Inferior parietal cortex (tissue), 1 donor: ENCODE results near the gene TM2D1.
A peak's percentile ranks its signal among the peaks of the same experiment; 100 is the strongest.
"Not testable (repeated sequence)": the region's sequence is repeated elsewhere in the genome, so short reads cannot be mapped to it uniquely, and the experiment has no call there.

Source experiments
- DNase-seq: peaks from one replicate; pipeline ENCODE4 v3.0.0-alpha.2; 2016; ENCODE audit errors: extremely low spot score

The TM2D1 gene

DNA sequence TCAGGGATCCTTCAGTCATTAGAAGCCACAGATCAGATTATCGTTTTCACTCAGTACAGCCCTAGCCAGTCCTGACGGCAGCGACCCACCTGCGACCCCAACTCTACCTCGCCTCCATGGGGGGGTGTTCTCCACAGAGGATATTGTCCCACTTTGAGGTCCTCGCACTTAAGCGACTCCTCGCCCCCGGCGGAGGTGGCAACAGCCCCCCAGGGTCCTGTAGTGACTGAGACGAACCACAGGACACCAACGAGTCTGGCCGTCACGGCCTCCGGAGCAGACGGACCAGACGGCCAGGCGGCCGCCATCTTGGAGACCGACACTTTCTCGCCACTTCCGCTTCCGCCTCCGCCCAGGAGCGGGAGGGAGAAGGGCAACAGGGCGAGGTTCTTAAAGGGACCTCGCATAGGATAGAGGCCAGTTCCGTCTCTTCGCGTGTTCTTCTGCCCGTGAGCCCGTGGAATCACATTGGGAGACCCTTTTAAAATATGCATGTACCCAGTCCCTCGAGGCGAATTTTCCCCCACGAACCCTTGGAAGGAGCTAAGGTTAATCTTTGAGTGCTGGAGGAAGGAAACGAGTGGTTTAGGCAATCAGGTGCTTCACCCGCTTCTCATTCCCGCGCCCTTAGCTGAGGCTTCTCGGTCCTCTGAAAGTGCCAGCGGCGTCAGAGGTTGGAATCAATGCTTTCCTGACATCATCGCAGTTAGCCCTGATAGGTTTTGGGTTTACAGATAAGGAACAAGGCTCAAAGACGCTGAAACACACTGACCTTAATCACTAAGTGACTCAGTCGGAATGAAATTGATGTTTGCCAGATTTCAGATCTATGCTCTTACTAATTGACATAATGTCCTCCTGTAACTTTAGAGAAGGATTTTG, at the start of gene TM2D1:
TM2D1 (minus strand) TSS at position 329 of the 882 bp plus-strand sequence; CDS start at position 308, 21 bp downstream.
- peak; percentile 96 for DNase-seq

DNA sequence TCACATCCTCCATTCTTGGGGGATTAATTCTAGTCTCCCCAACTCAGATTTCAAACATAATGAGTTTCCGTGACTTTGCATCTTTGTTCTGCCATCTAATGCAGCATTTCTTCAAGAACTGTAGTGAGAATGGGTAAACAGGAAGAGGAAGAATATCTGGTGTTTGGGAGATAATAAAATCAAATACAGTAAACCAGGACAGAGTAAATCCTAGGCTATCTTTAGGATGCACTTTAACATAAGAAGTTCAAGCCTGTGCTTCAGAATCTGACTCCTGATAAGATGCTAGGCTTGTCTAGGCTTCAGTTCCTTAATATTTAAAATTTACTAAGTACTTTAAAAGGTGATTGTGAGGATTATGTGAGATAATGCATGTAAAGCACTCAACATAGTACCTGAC, 45.2 kb upstream of the TM2D1 start:
- no peak for DNase-seq

DNA sequence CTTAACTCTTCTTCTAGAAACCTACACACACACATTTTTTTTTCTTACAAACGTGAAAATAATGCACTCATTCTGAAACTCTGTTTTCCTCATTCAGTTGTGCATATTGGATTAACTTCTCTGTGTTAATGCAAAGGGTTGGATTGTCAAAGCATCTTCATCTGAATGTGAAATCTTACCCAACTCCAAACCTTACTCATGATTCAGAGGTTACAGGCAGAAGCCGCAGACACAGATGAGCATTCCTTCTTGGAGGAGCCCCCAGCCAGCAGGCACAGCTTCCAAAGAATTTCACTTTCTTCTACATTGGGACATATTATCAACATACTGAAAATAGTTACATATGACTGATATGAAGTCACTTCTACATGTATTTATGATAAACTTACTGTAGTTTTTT, 33.0 kb upstream of the TM2D1 start:
- DNase-seq, result no peak

DNA sequence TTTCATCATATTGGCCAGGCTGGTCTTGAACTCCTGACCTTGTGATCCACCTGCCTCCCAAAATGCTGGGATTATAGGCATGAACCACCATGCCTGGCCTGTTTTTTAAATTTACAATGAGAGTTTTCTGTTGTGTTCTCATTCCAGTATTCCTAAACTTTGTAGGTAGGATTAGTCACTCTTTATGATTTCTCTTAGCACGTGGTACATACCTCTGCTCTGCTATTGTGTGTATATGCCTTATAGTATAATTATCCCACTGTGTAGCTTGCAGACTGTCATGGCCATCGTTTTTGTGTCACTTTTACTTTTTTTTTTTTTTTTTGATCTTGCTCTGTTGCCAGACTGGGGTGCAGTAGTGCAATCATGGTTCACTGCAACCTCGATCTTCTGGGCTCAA, 31.8 kb upstream of the TM2D1 start:
- DNase-seq, result no peak

DNA sequence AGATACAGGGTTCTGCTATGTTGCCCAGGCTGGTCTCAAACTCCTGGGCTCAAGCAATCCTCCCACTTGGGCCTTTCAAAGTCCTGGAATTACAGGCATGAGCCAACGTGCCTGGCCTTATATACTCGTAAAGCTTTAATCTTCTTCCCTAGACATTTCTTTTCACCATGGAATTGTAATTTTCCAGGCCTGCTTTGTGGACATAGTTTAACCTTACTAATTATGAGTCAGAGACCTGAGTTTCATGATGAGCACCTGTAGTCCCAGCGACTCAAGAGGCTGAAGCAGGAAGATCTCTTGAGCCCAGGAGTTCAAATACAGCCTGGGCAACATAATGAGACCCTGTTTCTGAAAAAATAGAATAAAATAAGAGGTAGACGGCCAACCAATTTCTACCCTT, 29.6 kb upstream of the TM2D1 start:
- DNase-seq, result no peak

DNA sequence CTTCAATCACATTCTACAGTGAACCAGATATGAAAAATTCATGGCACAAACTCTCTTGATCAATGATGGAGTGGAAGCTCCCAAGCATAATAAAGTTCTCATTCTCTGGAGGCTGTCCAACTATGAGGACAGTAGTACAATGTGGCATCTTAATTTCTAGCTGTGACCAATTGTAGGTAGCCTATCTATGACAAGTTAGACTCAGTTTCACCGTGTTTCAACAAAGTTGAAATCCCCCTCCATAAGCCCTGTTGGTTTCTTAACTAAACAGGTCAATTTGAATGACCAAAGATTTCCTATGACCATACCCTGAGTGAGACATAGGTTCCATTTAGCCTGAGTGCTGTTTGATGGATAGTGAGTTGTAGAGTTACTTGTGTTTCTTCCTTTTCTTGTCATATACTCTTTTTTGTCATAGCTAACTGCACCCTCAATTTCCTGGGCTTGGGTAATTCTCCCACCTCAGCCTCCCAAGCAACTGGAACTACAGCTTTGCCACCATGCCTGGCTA, 29.1 kb upstream of the TM2D1 start:
- DNase-seq, result no peak

DNA sequence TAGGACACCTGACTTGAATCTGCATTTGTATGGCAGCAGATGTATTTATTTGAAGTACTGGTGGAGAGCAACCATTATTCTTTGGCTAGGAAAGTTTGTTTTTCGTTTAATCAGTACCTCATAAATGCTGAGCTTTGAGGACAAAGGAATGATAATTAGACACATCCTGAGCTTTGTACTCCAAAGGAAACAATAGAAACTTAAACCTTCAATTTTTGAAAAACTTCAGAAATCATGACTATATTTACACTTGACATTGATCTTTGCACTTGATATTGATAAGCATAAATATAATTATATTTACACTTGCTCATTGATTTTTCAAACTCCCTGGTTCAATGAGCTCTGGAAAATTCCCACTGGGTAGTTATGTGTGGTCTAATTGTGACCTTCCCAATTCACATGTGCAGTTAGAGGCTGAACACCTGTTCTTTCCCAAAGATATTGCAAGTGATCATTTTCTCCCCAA, 28.0 kb upstream of the TM2D1 start:
- DNase-seq, result no peak

DNA sequence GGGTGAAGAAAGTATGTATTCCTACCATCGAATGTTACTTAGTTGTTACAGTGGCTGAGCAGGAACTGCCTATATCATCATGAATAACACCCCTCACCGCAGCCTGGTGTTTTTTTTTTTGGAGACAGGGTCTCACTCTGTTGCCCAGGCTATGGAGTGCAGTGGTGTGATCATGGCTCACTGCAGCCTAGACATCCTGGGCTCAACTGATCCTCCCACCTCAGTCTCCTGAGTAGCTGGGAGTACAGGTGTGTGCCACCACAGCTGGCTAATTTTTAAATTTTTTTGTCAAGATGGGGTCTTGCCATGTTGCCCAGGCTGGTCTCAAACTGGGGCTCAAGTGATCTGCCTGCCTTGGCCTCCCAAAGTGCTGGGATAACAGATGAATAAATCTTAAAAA, 24.6 kb upstream of the TM2D1 start:
- DNase-seq, result no peak

DNA sequence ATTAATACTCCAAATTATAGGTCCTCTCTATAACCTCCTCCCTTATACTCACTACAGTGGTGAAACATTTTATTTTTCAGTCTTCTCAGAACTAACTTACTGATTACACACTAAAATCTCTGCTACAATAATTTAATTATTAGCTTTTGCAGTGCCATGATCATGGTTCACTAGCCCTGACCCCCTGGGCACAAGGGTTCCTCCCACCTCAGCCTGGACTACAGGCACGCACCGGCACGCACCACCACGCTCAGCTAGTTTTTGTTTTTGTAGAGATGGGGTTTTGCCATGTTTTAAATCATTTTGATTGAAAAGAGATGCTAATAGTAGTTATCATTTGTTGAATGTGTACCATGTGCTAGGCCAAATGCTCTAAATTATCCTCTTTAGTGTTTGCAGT, 23.6 kb upstream of the TM2D1 start:
- DNase-seq, result no peak

DNA sequence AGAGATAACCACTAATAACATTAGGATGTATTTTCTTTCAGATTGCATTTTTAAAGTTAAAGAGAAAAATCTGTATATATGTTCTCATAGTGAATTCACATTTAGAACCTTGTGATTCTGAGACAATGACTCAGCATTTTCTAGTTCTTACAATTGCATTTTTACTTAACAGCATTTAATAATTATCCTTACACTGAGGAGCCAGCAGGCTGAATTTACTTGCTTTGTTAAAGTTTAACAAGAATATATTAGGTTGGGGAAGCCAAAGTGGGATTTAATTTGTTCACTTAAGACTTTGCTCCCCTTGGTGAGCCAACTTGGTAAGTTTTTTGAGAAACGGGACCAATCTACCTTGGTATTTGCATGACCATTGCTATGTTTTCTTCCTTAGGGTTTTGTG, 21.9 kb upstream of the TM2D1 start:
- peak; percentile 22 for DNase-seq

DNA sequence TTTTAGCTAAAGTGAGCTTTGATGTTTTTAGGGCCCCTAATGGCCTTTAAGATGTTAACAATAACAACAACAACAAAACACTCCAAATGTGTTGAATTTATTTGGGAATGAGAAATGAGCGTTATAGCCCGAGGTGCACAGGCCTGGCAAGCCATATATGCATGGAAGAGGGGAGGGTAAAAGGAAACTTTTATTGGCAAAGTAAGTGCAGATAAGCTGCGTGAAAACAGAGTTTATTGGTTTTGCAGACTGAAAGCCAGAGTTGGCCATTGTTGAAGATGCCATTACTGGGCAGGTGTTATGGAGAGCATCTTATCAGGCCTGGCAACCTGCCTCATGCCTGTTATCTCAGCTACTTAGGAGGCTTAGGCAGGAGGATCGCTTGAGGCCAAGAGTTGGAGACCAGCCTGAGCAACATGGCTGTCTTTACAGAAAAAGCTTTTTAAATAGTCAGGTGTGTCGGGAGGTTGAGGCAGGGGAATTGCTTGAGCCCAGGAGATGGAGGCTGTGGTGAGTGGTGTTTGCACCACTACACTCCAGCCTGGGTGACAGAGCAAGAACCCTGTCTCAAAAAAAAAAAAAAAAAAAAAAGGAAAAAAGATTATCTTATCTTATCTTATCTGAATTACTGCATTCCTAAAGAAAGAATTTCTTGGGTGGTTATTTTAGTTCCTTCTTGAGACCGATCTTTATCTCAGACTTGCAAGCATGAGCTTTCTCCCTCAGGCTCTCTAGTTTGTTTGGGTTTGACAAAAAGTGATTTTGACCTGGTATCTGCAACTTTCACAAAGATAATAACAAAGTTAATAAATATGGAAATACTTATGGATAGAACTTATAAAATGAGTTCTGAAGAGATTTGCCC, 19.0 kb upstream of the TM2D1 start:
- DNase-seq, result no peak

DNA sequence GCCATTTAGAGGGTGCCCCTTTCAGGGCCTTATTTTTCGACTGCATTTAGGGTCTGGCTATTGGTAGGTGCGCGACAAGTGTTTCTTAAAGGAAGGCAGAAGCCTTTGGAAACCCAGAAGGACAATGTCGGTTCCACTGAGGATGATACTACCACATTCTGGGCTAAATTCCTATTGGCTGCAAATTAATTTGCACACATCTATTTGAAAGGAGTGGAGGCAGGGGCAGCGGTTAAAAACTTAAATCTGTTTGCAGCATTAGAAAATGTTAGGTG, 18.4 kb upstream of the TM2D1 start:
- peak; percentile 58 for DNase-seq

DNA sequence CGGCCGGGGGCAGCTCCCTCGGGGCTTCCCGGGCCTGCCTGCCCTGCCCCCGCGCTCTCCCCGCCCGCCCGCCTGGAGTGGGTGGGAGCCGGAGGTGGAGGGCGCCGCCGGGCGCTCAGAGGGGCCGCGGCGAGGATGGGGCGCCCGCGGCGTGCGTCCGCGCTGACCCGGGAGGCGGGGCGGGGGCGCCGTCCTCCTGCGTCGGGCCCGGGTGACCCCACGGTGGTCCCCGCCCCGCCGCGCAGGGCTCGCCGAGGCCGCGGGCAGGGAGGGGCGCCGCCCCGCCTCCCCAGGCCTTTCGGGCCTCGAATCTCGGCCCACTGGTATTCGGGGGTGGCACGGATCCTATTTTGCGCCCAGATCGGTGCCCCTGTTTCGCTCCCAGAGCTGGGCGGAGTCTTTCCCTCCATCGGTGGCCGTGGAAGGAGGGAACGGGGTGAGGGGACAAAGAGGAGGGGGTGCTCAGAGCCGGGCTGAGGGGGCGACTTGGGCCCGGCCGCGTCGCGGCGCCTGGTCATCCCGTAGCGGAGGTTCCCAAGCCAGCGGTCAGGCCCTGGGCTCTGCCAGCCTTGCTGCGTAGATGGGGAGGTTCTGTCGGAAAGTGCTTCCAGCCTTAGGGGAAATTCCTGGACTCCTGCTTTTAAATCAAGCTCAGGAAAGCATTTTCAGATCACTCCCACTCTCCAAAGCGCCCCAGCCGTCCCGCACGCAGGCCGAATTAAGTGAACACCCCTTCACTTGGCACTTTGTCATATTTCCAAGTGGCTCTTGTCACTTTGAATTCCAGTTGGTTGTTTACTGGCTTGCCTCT, 17.9 kb upstream of the TM2D1 start:
- peak; percentile 39 for DNase-seq

DNA sequence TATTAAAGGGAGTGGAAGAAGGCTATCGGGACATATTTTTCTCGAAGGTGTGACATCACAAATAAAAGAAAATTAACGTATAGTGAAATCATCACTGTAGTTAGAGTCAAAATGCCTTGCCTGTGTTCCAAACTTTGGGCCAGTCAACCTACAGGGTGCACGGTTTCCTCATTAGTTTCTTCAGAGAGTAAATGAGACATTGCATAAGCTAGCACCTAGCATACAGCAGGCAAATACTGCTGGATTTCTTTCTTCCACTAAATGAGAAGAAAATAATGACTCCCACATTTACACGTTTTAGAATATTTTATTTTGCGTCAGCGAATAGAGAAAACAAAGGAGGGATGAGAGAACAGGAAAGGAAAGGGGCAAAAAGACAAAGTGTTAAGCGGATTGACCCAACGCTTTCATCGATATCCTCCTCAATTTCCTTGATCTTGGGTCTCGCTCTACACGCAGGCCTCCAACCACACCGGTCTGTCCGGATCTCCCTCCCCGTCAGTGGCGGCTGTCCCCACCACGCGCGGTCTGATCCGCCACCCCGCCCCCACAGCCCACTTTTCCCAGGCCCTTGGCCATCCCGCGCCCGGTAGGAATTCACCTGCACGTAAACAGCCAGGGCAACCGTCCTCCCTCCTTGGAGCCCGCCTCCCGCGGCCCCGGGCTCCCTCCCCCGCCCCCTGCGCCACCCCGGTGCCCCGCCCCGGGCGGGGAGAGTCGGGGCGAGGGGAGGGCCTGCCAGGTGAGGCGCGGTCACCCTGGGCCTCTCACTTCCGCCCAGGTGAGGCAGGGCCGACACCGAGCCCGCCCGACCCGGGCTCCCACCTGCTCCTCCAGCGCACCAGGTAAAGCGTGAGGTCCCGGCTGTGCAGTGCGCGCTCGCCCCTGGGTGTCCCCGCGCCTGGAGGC, 17.0 kb upstream of the TM2D1 start, which contains the start of gene PATJ:
PATJ (plus strand) TSS at position 770 of the 909 bp plus-strand sequence. CDS start 20,413 bp downstream, outside the sequence.
- peak; percentile 36 for DNase-seq

DNA sequence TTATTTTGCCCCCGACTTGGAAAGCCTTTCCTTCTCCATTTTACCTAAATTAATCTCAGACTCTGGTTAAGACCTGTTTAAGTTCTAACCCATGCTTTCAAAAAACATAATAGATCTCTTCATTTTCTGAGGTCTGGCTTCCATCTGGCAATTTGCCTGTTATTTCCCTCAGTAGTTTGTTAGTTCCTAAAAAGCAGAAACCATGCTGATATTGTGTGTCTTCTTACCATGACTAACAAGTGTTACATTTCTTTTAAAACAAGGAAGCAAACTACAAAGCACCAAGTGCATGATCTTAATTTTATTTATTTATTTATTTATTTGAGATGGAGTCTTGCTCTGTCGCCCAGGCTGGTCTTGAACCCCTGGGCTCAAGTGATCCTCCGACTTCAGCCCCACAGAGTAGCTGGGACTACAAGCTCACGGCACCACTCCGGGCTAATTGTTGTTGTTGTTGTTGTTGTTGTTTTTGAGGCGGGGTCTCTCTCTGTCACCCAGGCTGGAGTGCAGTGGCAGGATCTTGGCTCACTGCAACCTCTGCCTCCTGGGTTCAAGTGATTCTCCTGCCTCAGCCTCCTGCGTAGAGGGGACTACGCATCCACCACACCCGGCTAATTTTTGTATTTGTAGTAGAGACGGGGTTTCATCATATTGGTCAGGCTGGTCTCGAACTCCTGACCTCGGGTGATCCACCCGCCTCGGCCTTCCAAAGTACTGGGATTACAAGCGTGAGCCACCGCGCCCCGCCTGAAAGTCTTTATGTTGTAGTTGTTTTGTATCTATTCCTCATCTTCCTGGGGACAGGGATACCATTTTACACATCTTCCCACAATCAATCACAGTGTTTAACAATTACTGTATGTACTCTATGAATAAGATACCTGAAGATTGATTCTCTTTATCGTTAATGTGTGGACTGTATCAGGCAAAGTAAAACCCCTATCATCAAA, 16.1 kb upstream of the TM2D1 start:
- no peak for DNase-seq

DNA sequence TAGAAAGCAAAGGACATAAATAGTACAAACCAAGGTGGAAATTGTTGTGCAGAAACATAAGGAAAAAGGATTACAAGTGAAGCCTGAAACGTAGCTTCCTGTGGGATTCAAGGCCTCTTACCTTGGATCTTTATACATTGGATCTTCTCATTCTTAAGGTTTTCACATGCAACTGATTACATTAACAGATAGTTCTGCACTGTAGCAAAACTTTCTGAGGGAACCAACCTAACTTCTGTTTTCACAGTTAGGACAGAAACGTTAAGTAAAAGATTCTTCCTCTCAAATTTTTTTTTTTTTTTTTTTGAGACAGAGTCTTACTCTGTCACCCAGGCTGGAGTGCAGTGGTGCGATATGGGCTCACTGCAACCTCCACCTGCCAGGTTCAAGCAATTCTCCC, 7.8 kb upstream of the TM2D1 start:
- no peak for DNase-seq

DNA sequence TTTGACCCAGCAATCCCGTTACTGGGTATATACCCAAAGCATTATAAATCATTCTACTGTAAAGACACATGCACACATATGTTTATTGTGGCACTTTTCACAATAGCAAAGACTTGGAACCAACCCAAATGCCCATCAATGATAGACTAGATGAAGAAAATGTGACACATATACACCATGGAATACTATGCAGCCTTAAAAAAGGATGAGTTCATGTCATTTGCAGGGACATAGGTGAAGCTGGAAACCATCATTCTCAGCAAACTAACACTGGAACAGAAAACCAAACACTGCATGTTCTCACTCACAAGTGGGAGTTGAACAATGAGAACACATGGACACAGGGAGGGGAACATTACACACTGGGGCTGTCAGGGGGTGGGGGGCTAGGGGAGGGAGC, 5.7 kb upstream of the TM2D1 start:
- not testable (repeated sequence) for DNase-seq

DNA sequence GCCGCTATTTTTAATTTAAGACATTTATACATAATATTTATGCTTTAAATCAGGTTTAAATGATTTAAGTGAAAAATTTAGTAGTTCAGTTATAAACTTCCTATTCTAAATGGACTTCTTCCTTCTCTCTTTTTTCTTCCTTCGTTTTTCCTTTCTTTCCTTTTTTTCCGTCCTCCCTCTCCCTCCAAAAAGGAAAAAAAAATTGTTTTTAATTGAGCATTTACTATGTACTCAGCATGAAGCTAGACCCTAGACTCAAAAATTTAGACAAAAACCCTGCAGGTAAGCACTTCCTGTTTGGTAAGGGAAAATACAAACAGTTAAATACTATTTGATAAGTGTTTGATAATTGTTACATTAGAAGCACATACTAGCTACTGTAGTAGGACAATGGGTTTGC, 2.6 kb upstream of the TM2D1 start:
- no peak for DNase-seq

DNA sequence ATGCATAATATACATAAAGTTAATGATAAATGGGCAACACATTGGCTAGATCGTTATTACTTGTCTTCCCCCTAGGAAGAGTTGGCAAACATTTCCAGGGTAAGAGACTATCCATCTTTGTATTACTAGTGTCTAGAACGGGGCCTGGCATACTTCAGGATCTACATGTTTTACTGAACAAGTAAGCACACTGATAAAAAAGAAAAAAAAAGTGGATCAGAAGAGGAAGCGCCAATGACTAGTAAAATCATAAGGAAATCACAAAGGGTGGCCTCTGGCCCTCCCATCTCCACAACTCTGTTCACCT, 482 bp downstream of the TM2D1 start:
- no peak for DNase-seq
